Liver (tissue), 9 donors: ENCODE results near the gene NOP16. TPM values are rescaled to one million over a fixed set of nuclear protein-coding genes. Genes with fewer than 3 reads are reported as not detected.

Experiments
- DNase-seq: peaks from one replicate; pipeline ENCODE4 v3.0.0-alpha.2; 2017; ENCODE audit warnings: low spot score
- H3K27ac ChIP-seq, 2 donors: one replicate each; pipeline ENCODE4 v1.7.0; 2013; ENCODE audit warnings: inconsistent platforms in 2 of 2, low read length in 2 of 2, control low read depth in 1 of 2, low read depth in 1 of 2, mild to moderate bottlenecking in 1 of 2
- H3K27me3 ChIP-seq, 4 donors: one replicate each; pipeline versions ENCODE4 v1.6.1 to v1.7.0; 2013; ENCODE audit warnings: low read length in 3 of 4, inconsistent platforms in 1 of 4, mild to moderate bottlenecking in 1 of 4, moderate library complexity in 1 of 4; ENCODE audit not compliant: control insufficient read depth in 4 of 4, insufficient read depth in 4 of 4
- H3K36me3 ChIP-seq, 4 donors: one replicate each; pipeline versions ENCODE4 v1.6.1 to v1.7.0; 2013; ENCODE audit warnings: low read length in 3 of 4, mild to moderate bottlenecking in 3 of 4, low read depth in 1 of 4, moderate library complexity in 1 of 4; ENCODE audit not compliant: control insufficient read depth in 4 of 4, insufficient read depth in 3 of 4
- H3K4me1 ChIP-seq, 4 donors: one replicate each; pipeline versions ENCODE4 v1.6.1 to v1.7.0; 2013; ENCODE audit warnings: low read length in 3 of 4, mild to moderate bottlenecking in 3 of 4, moderate library complexity in 1 of 4; ENCODE audit not compliant: control insufficient read depth in 4 of 4, insufficient read depth in 4 of 4
- H3K4me3 ChIP-seq, 3 donors: one replicate each; pipeline versions ENCODE4 v1.6.1 to v1.7.0; 2013; ENCODE audit warnings: low read length in 3 of 3, control low read depth in 1 of 3, low read depth in 1 of 3, mild to moderate bottlenecking in 1 of 3
- H3K9ac ChIP-seq, 2 donors: one replicate each; pipeline ENCODE4 v1.7.0; 2013; ENCODE audit warnings: low read length in 2 of 2, mild to moderate bottlenecking in 2 of 2, moderate library complexity in 2 of 2, control low read depth in 1 of 2, low read depth in 1 of 2
- H3K9me3 ChIP-seq, 4 donors: one replicate each; pipeline versions ENCODE4 v1.6.1 to v1.7.0; 2013; ENCODE audit warnings: low read length in 3 of 4; ENCODE audit not compliant: control insufficient read depth in 4 of 4
- EGR1 ChIP-seq, 2 donors: IDR thresholded peaks; 2 replicates each; pipeline ENCODE4 v1.6.1; 2016 to 2018; ENCODE audit warnings: antibody characterized with exemption in 2 of 2, low read depth in 2 of 2
- FOXA1 ChIP-seq: IDR thresholded peaks from 2 replicates; pipeline ENCODE4 v1.6.1; 2016; ENCODE audit warnings: antibody characterized with exemption
- FOXA2 ChIP-seq: IDR thresholded peaks from 2 replicates; pipeline ENCODE4 v1.6.1; 2016; ENCODE audit warnings: antibody characterized with exemption
- GABPA ChIP-seq, 2 donors: IDR thresholded peaks in 1 of 2; conservative IDR thresholded peaks in 1 of 2; 2 replicates each; pipeline ENCODE4 v1.6.1; 2016; ENCODE audit warnings: antibody characterized with exemption in 2 of 2, mild to moderate bottlenecking in 1 of 2, moderate library complexity in 1 of 2
- HNF4A ChIP-seq, 2 donors: conservative IDR thresholded peaks; 2 replicates each; pipeline ENCODE4 v1.6.1; 2016; ENCODE audit warnings: antibody characterized with exemption in 2 of 2, mild to moderate bottlenecking in 2 of 2
- NR2F2 ChIP-seq: IDR thresholded peaks from 2 replicates; pipeline ENCODE4 v1.6.1; 2016; ENCODE audit warnings: antibody characterized with exemption
- RAD21 ChIP-seq, 2 donors: IDR thresholded peaks; 2 replicates each; pipeline ENCODE4 v1.6.1; 2016; ENCODE audit warnings: antibody characterized with exemption in 2 of 2, mild to moderate bottlenecking in 2 of 2
- RXRA ChIP-seq, 2 donors: IDR thresholded peaks; 2 replicates each; pipeline ENCODE4 v1.6.1; 2017 to 2018; ENCODE audit warnings: antibody characterized with exemption in 2 of 2, mild to moderate bottlenecking in 1 of 2
- SP1 ChIP-seq: IDR thresholded peaks from 2 replicates; pipeline ENCODE4 v1.6.1; 2018; ENCODE audit warnings: antibody characterized with exemption, mild to moderate bottlenecking
- TAF1 ChIP-seq: conservative IDR thresholded peaks from 2 replicates; pipeline ENCODE4 v1.6.1; 2016; ENCODE audit warnings: antibody characterized with exemption, mild to moderate bottlenecking
- YY1 ChIP-seq: IDR thresholded peaks from 2 replicates; pipeline ENCODE4 v1.6.1; 2016; ENCODE audit warnings: antibody characterized with exemption, mild to moderate bottlenecking
- WGBS: extraction: QIAGEN DNeasy Blood & Tissue Kit; methylation state at CpG from one replicate; pipeline ENCODE4 v1.1.7; 2013; 5-methylcytosine and 5-hydroxymethylcytosine counted together
- polyA plus RNA-seq, 2 donors: library from polyadenylated mRNA; stranded (reverse) in 1 of 2; unstranded in 1 of 2; fragments of 200-250 nt in 1 of 2; fragments of >200 nt in 1 of 2; fragmentation: Nextera tagmentation in 1 of 2; extraction: Ambion mirVana in 1 of 2; gene quantifications; one replicate each; pipeline versions ENCODE4 v1.2.1 to v1.2.3, GENCODE V29; 2013 to 2015
- total RNA-seq, 2 donors: library from RNA; depleted of rRNA; stranded (reverse); fragments of >200 nt; gene quantifications; one replicate each; pipeline ENCODE4 v1.2.3, GENCODE V29; 2014
- TF ChIP-seq, protein P1 (sequence below): fragments of 150-350 bp; IDR thresholded peaks from 2 replicates; pipeline ENCODE4 v1.5.1; 2017; ENCODE audit warnings: improper control_type of control experiment, low read depth, low read length; ENCODE audit not compliant: missing input control
- TF ChIP-seq, protein P2 (sequence below): IDR thresholded peaks from 2 replicates; pipeline ENCODE4 v1.6.1; 2016; ENCODE audit warnings: antibody characterized with exemption, mild to moderate bottlenecking
- TF ChIP-seq, protein P3 (sequence below): IDR thresholded peaks from 2 replicates; pipeline ENCODE4 v1.6.1; 2016; ENCODE audit warnings: antibody characterized with exemption
- donor health status: healthy.
- donor health status: healthy.
- donor health status: healthy.
- donor health status: healthy.
- donor health status: healthy.

NOP16 gene
- total and polyA plus RNA-seq, 4 donors, result 6.1 to 41.2 (median 17.2) TPM

DNA sequence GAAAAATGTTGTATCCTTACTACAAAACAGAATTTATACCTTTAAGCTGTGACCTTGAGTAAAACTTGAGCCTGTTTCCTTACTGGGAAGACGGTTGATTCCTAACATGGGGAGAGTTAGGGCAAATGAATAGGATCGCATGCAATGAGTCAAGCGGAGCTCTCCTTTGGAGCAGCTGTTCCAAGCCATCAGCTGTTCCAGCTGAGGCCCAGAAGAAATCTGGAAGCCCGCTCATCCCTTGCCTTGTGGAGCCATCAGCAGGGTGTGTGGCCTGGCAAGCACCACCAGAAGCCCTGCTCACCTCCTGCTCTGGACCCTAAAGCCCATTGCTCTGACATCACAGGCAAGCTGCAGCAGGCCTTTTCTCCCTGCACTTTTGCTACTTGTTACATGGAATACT, 34.9 kb downstream of the NOP16 start:
- 97% methylated on average over 4 of the region's 4 CpGs for WGBS
- Histone ChIP-seq H3K27me3 (no peaks in the 10 kb centered on the region), H3K36me3 (peaks cover 4 to 60% (median 55%) of the 10 kb centered on the region in 4 donors), H3K4me1 (peaks cover 0 to 15% (median 1%) of the 10 kb centered on the region in 4 donors), H3K4me3 (no peak overlapping the region), H3K9ac (no peak overlapping the region), H3K9me3 (no peaks in the 10 kb centered on the region), H3K27ac (no peak overlapping the region)
- TF ChIP-seq HNF4A (conservative IDR thresholded peaks at IDR 0.05) (no peak), FOXA1 (no peak), SP1 (no peak), RXRA (IDR thresholded peaks at IDR 0.05) (no peak), RAD21 (IDR thresholded peaks at IDR 0.05) (no peak)
- TF ChIP-seq, protein P1, sequence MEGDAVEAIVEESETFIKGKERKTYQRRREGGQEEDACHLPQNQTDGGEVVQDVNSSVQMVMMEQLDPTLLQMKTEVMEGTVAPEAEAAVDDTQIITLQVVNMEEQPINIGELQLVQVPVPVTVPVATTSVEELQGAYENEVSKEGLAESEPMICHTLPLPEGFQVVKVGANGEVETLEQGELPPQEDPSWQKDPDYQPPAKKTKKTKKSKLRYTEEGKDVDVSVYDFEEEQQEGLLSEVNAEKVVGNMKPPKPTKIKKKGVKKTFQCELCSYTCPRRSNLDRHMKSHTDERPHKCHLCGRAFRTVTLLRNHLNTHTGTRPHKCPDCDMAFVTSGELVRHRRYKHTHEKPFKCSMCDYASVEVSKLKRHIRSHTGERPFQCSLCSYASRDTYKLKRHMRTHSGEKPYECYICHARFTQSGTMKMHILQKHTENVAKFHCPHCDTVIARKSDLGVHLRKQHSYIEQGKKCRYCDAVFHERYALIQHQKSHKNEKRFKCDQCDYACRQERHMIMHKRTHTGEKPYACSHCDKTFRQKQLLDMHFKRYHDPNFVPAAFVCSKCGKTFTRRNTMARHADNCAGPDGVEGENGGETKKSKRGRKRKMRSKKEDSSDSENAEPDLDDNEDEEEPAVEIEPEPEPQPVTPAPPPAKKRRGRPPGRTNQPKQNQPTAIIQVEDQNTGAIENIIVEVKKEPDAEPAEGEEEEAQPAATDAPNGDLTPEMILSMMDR, result no peak
- no peak for DNase-seq

DNA sequence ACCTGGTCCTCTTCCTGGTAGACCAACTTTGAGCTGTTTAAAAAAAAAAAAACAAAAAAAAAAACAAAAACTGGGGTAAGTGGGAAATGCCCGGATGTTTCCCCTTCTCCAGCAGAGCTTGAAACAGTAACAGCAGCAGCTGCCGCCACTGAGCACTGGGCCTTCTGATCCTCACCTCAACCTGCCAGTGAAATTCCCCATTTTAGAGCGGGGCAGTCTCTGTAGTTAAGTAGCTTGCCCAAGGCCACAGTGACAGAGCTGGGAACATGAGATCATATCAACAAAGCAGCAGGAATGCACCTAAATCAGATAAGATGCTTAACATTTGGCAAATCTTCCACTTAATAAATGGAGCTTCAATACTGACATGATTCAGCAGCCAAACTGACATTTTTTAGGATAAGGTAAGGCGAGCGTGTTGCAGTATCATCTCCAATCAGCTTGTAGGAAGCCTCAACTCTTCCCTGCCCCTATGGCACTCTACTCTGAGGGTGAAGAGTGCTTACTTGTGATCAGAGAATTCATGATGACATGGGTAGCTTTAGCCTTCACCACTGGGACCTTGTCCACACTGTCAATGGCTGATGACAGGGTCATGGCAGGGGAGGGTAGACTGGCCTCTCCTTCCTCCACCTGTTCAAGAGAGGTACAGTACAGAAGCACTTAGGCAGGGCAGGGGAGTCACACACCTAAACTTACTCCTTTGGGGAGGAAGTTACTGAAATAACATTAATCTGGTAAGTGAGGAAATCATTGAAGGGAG, 36.1 kb downstream of the NOP16 start:
- peaks cover 0 to 15% (median 1%) of the 10 kb centered on the region in 4 donors for H3K4me1 ChIP-seq
- no peak overlapping the region for H3K9ac ChIP-seq
- peaks cover 8 to 67% (median 66%) of the 10 kb centered on the region in 4 donors for H3K36me3 ChIP-seq
- H3K27me3 ChIP-seq, result no peaks in the 10 kb centered on the region
- no peak overlapping the region for H3K27ac ChIP-seq
- 95% methylated on average over 5 of the region's 5 CpGs for WGBS
- TF ChIP-seq YY1, result no peak
- TF ChIP-seq NR2F2, result no peak
- TF ChIP-seq HNF4A (conservative IDR thresholded peaks at IDR 0.05), result no peak
- no peak for TF ChIP-seq RAD21 (IDR thresholded peaks at IDR 0.05)
- H3K4me3 ChIP-seq, result no peak overlapping the region
- H3K9me3 ChIP-seq, result no peaks in the 10 kb centered on the region
- DNase-seq, result no peak

DNA sequence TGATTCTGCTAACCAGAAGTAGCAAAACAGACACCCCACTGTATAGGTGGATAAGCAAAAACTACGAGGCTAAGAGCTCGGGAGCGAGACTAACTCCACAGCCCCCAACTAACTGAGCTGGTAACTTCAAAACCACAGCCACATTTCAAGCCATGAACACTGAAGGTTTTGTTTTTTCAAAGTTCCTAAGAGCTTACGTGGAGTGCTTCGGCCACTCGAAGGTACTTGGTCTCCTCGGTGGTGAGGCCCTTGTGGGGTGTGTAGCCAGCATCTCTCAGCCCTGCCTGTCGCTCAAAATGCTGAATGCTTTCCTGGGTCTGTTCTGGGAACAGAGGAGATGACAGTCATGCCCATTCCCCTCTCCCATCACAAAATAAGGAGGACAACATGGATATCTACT, 38.0 kb downstream of the NOP16 start:
- no peak for DNase-seq
- H3K9me3 ChIP-seq, result no peaks in the 10 kb centered on the region
- peaks cover 0 to 10% (median 1%) of the 10 kb centered on the region in 4 donors for H3K4me1 ChIP-seq
- no peak overlapping the region for H3K27ac ChIP-seq
- H3K36me3 ChIP-seq, result peaks cover 8 to 82% (median 74%) of the 10 kb centered on the region in 4 donors
- H3K27me3 ChIP-seq, result no peaks in the 10 kb centered on the region
- H3K4me3 ChIP-seq, result no peak overlapping the region
- H3K9ac ChIP-seq, result no peak overlapping the region
- TF ChIP-seq NR2F2 (no peak), GABPA (IDR thresholded peaks at IDR 0.05 in 1 of 2, conservative IDR thresholded peaks at IDR 0.05 in 1 of 2) (no peak), EGR1 (IDR thresholded peaks at IDR 0.05; ENCODE audit: low read depth in 2 of 2) (no peak), SP1 (no peak), FOXA2 (no peak), TAF1 (no peak), YY1 (no peak)
- TF ChIP-seq, protein P2, sequence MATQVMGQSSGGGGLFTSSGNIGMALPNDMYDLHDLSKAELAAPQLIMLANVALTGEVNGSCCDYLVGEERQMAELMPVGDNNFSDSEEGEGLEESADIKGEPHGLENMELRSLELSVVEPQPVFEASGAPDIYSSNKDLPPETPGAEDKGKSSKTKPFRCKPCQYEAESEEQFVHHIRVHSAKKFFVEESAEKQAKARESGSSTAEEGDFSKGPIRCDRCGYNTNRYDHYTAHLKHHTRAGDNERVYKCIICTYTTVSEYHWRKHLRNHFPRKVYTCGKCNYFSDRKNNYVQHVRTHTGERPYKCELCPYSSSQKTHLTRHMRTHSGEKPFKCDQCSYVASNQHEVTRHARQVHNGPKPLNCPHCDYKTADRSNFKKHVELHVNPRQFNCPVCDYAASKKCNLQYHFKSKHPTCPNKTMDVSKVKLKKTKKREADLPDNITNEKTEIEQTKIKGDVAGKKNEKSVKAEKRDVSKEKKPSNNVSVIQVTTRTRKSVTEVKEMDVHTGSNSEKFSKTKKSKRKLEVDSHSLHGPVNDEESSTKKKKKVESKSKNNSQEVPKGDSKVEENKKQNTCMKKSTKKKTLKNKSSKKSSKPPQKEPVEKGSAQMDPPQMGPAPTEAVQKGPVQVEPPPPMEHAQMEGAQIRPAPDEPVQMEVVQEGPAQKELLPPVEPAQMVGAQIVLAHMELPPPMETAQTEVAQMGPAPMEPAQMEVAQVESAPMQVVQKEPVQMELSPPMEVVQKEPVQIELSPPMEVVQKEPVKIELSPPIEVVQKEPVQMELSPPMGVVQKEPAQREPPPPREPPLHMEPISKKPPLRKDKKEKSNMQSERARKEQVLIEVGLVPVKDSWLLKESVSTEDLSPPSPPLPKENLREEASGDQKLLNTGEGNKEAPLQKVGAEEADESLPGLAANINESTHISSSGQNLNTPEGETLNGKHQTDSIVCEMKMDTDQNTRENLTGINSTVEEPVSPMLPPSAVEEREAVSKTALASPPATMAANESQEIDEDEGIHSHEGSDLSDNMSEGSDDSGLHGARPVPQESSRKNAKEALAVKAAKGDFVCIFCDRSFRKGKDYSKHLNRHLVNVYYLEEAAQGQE, result no peak
- TF ChIP-seq, protein P3, sequence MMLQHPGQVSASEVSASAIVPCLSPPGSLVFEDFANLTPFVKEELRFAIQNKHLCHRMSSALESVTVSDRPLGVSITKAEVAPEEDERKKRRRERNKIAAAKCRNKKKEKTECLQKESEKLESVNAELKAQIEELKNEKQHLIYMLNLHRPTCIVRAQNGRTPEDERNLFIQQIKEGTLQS, result no peak
- WGBS, result 96% methylated on average over 8 of the region's 8 CpGs
